ENCODE data around the gene PRSS53. TPM values are rescaled to one million over a fixed set of nuclear protein-coding genes. Genes with fewer than 3 reads are reported as not detected.
"Not testable (repeated sequence)": the region's sequence is repeated elsewhere in the genome, so short reads cannot be mapped to it uniquely, and the experiment has no call there.

Gene PRSS53
- polyA plus RNA-seq, 3 donors: 0.44 to 0.82 (median 0.60) TPM

DNA sequence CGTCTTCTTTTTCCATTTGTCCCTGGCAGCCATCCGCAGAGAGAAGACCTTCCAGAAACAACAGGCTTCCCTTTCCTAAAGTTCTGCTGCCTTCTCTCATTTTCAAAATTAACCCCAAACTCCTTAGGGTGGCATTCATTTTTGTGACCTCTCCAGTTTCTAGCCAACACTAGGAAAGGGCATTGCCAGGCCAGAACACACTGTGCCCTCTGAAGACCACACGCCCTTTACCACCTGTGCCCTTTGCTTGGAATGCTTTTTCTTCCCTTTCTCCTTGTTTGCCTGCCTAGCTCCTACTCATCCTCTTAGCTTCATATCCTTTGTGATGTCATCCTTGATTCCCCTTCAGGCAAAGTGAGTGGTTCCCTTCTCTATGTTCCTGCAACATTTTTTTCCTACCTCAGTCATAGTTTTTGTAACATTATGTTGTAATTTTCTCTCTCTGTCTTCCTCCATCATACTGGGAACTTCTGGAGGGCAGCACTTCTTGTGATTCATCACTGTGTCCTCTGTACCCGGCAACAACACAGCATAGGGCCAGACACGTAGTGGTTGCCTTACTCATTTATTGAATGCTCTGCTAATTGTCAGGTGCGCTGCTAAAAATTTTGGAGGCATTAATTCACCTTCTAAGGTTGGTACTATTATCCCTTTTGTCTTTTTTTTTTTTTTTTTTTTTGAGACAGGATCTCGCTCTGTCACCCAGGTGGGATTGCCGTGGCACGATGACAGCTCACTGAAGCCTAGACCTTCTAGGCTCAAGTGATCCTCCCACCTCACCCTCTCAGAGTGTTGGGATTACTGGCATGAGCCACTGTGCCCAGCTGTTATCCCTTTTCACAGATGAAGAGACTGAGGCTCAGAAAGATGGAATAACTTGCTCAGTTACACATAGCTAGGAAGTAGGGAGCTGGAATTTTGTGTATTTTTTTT lies 29.7 kb upstream of the PRSS53 start:
- no peak for DNase-seq (ENCODE audit: low read depth in 3 of 3, low spot score in 2 of 3)

- peak; percentile 89 to 97 (median 92) for DNase-seq (ENCODE audit: low read depth in 3 of 3, low spot score in 2 of 3)
Measured at GRCh38 chr16:31117384-31118222, 28.9 kb upstream of the PRSS53 start, which contains the start of gene KAT8. Gene KAT8 (plus strand): TSS chr16:31117664. CDS start chr16:31117682, 18 bp downstream.

DNA sequence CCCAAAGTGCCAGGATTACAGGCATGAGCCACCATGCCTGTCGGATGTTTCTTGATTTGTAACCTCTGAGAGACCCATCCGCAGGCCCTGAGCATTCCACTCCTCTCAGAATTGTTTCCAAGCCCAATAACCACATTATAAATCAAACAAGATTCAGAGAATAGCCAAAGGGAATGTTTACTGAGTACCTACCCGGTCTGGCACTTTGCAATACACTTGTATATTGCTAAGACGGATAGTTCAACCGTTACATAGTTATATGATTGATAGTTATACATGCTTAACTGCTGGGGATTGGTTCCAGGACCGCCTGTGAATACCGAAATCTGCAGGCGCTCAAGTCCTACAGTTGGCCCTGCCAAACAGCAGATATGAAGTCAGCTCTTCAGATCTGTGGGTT lies 25.7 kb upstream of the PRSS53 start:
- DNase-seq (ENCODE audit: low read depth in 3 of 3, low spot score in 2 of 3): no peak

DNA sequence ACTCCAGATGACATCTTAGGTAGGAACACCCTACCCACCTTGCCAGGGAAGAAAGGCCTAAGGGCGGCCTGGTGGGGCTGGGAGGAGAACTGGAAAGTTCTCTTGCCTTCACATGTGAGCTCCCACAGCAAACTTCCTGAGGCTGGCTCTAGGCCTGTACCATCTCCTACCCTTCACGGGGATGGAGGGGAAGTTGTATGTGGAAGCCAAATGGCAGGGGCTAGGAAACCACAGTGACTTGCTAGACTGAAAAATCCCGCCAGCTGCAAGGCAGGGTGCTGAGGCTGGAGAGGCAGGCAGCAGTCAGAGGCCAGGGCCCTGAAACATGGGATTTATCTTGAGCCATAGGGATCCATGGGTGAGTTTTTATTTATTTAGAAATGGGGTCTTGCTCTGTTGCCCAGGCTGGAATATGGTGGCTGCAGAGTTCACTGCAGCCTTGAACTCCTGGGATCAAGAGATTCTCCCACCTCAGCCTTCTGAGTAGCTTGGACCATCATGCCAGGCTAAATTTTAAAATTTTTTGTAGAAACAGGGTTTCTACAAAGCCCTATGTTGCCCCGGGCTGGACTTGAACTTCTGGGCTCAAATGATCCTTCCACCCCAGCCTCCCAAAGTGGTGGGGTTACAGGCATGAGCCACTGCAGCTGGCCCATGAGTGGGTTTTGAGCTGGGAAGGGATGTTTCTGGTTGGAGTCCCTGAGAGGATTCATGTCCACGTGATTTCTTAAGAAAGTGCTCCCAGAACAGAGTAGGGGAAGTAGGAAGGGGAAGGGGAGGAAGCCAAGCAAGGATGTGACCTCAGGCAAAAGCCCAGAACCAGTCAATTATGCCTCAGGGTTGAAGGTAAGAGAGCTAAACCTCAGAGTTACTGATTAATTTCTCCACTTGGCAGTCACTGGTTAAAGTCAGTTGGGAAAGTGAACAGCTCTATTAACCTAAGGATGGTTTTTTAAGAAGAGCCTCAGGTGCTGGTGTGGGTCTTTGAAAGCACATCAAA lies 24.7 kb upstream of the PRSS53 start:
- no peak for DNase-seq (ENCODE audit: low read depth in 3 of 3, low spot score in 2 of 3)

- DNase-seq (ENCODE audit: low read depth in 3 of 3, low spot score in 2 of 3): no peak
Measured at GRCh38 chr16:31112711-31113110, 24.0 kb upstream of the PRSS53 start.

DNA sequence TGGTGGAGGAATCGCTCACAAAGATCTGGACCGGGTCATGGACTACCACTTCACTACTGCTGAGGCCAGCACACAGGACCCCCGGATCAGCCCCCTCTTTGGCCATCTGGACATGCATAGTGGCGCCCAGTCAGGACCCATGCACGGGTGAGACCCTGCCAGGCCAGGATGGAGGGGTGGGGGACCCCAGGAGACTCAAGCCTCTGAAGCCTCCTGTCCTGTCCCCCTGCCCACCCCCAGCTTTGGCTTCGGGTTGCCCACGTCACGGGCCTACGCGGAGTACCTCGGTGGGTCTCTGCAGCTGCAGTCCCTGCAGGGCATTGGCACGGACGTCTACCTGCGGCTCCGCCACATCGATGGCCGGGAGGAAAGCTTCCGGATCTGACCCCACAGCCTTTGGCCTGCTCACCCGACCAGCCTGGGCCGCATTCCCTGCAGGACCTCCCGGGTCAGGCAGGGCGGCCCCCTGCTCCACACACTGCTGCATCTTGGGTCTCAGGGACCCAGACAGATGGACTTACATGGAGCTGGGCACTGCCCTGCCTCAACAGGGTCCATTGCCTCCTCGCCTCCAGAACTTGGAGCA lies 23.2 kb upstream of the PRSS53 start:
- DNase-seq (ENCODE audit: low read depth in 3 of 3, low spot score in 2 of 3): no peak

DNA sequence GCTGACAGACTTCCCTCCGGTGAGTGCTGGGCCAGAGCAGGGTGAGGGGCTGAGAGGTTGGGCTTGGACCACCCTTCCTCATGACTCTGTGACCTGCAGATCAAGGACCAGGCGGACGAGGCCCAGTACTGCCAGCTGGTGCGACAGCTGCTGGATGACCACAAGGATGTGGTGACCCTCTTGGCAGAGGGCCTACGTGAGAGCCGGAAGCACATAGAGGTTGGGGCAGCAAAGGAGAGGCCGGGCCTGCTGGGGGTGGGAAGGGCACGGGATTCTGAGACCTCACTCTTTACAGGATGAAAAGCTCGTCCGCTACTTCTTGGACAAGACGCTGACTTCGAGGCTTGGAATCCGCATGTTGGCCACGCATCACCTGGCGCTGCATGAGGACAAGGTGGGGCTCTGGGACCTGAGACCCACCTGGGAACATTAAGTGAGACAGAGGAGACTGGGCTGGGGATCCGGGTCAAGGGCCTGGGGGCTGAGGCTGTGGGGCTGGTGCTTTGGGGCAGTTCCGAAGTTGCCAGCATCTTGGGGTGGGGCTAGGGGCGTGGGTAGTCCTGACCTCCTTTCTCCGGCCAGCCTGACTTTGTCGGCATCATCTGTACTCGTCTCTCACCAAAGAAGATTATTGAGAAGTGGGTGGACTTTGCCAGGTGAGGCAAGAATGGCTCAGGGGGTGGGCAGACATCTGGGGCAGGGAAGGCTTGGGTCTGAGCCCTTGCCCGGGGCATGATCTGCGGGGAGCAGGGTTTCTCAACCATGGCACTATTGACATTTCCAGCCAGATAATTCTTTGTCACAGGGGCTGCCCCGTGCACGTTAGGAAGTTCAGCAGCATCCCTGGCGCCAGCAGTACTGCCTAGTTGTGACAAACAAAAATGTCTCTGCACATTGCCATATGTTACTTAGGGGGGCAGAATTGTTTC lies 21.6 kb upstream of the PRSS53 start:
- no peak for DNase-seq (ENCODE audit: low read depth in 3 of 3, low spot score in 2 of 3)

DNA sequence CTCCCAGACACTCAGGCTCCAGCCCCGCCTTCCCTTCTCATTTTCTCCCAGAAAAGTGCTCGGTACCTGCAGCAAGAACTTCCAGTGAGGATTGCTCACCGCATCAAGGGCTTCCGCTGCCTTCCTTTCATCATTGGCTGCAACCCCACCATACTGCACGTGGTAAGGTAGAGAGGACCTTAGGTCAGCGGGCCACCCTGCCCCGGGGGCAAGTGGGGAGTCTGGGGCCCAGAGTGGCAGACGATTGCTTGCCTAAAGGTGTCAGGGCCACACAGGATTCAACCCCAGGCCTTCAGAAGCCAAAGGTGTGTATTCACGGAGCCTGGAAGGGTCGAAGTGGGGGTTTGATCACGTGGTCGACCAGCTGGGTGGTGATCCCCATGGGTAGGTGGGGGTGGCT lies 20.9 kb upstream of the PRSS53 start:
- no peak for DNase-seq (ENCODE audit: low read depth in 3 of 3, low spot score in 2 of 3)

GRCh38 chr16:31108794-31109558 lies 20.2 kb upstream of the PRSS53 start:
- no peak for DNase-seq (ENCODE audit: low read depth in 3 of 3, low spot score in 2 of 3)

GRCh38 chr16:31108035-31108793 lies 19.5 kb upstream of the PRSS53 start, which contains the start of gene BCKDK:
Gene BCKDK (plus strand): TSS chr16:31108386. CDS start chr16:31109224, 838 bp downstream.
- no peak for DNase-seq (ENCODE audit: low read depth in 3 of 3, low spot score in 2 of 3)

DNA sequence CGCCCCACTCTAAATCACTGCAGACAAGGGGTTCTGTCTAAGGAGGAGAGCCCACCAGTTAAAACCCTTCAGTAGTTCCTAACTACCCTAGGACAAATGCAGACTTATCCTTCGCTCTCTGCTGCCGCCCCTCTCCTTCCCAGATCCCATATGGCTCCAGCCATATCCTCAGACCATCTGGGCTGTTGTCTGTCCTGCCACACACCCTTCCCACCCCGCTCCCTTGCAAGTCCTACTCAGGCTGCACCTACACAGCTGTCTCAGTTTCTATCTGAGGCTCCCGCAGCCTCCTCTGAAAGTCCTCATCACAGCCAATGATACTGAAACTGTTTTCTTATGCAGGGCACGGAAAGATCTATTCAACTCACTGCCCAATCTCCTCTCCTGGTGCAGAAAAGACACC lies 18.7 kb upstream of the PRSS53 start:
- no peak for DNase-seq (ENCODE audit: low read depth in 3 of 3, low spot score in 2 of 3)

DNA sequence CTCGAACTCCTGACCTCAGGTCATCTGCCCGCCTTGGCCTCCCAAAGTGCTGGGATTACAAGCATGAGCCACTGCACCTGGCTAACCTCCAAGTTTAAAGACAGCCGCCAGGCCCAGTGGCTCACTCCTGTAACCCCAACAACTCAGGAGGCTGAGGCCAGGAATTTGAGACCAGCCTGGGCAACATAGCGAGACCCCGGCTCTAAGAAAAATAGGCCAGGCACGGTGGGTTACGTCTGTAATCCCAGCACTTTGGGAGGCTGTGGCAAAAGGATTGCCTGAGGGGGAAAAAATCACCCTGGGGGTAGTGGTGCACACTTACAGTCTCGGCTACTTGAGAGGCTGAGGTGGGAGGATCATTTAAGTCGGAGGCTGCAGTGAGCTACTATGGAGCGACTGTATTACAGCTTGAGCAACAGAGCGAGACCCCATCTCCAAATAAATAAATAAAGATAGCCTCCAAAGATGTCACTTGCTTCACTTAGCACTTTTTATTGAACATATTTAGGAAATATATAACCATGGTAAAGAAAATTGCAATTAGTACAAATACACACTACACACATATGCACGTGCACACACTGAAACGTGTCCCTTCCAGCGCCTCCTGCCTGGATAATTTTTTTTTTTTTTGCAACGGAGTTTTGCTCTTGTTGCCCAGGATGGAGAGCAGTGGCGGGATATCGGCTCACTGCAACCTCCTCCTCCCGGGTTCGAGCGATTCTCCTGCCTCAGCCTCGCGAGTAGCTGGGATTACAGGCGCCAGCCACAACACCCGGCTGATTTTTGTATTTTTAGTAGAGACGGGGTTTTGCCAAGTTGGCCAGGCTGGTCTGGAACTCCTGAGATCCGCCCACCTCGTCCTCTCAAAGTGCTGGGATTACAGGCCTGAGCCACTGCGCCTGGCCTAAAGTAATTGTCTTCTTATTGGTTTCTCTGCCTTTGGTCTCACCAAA lies 18.0 kb upstream of the PRSS53 start:
- no peak for DNase-seq (ENCODE audit: low read depth in 3 of 3, low spot score in 2 of 3)

GRCh38 chr16:31105677-31106213 lies 17.0 kb upstream of the PRSS53 start:
- DNase-seq (ENCODE audit: low read depth in 3 of 3, low spot score in 2 of 3): no peak

- not testable (repeated sequence) for DNase-seq (ENCODE audit: low read depth in 3 of 3, low spot score in 2 of 3)
Measured at GRCh38 chr16:31100876-31101641, 12.3 kb upstream of the PRSS53 start.
